ENCODE data around the gene PPP1R15A.
"Not testable (repeated sequence)": the region's sequence is repeated elsewhere in the genome, so short reads cannot be mapped to it uniquely, and the experiment has no call there.

The PPP1R15A gene

GRCh38 chr19:48905664-48906063, 33.4 kb downstream of the PPP1R15A start:
- no peak overlapping the region for H3K27ac ChIP-seq
- TF ChIP-seq CTCF (conservative IDR thresholded peaks at IDR 0.05) = no peak
- no peak for TF ChIP-seq ZFX (IDR thresholded peaks at IDR 0.05)

- no peak overlapping the region for H3K27ac ChIP-seq
- TF ChIP-seq ZFX (IDR thresholded peaks at IDR 0.05) = no peak
- TF ChIP-seq CTCF (conservative IDR thresholded peaks at IDR 0.05) = no peak
These were observed 34.1 kb downstream of the PPP1R15A start for GRCh38 chr19:48906324-48906723.

GRCh38 chr19:48907671-48908070, 35.5 kb downstream of the PPP1R15A start:
- H3K27ac ChIP-seq = no peak overlapping the region

GRCh38 chr19:48909424-48910077, 37.3 kb downstream of the PPP1R15A start:
- H3K27ac ChIP-seq = not testable (repeated sequence)

More at GRCh38 chr19:48907671-48908070, 35.5 kb downstream of the PPP1R15A start:
- TF ChIP-seq ZFX (IDR thresholded peaks at IDR 0.05) (no peak), CTCF (conservative IDR thresholded peaks at IDR 0.05) (no peak)

- H3K27ac ChIP-seq = no peak overlapping the region
- TF ChIP-seq ZFX (IDR thresholded peaks at IDR 0.05) (no peak), CTCF (conservative IDR thresholded peaks at IDR 0.05) (no peak)
These were observed 38.6 kb downstream of the PPP1R15A start for GRCh38 chr19:48910803-48911202.

GRCh38 chr19:48913114-48913889, 41.1 kb downstream of the PPP1R15A start:
- TF ChIP-seq CTCF (conservative IDR thresholded peaks at IDR 0.05) (no peak), ZFX (IDR thresholded peaks at IDR 0.05) (no peak)
- H3K27ac ChIP-seq = no peak overlapping the region

- H3K27ac ChIP-seq = no peak overlapping the region
- TF ChIP-seq ZFX (IDR thresholded peaks at IDR 0.05) (no peak), CTCF (conservative IDR thresholded peaks at IDR 0.05) (no peak)
These were observed 42.0 kb downstream of the PPP1R15A start for GRCh38 chr19:48914181-48914580.

Data from C4-2B (cell line).